ENCODE results near the gene GNAI2. TPM values are rescaled to one million over a fixed set of nuclear protein-coding genes. Genes with fewer than 3 reads are reported as not detected.

GNAI2 gene
- total RNA-seq, 1 donor from 2014 or later, result 281 TPM

GRCh38 chr3:50221411-50222168, 14.4 kb upstream of the GNAI2 start:
- ATAC-seq (ENCODE audit: low read depth) (no peak), DNase-seq (no peak)
- Mint-ChIP-seq H3K9me3 (no peaks in the 10 kb centered on the region), H3K27ac (no peak overlapping the region), H3K27me3 (peaks cover 11% of the 10 kb centered on the region), H3K36me3 (ENCODE audit: low read depth) (no peaks in the 10 kb centered on the region), H3K4me1 (peaks cover 5% of the 10 kb centered on the region), H3K4me3 (no peak overlapping the region)
- ChIA-PET POLR2A (no interaction called here), CTCF (no interaction called here)
- intact Hi-C loops (cut with micrococcal nuclease), result loop anchor here (10.0 kb wide), 1 partner anchor 393 kb away; the partner anchor contains the start of genes CISH and MAPKAPK3
- TF ChIP-seq, protein P1, sequence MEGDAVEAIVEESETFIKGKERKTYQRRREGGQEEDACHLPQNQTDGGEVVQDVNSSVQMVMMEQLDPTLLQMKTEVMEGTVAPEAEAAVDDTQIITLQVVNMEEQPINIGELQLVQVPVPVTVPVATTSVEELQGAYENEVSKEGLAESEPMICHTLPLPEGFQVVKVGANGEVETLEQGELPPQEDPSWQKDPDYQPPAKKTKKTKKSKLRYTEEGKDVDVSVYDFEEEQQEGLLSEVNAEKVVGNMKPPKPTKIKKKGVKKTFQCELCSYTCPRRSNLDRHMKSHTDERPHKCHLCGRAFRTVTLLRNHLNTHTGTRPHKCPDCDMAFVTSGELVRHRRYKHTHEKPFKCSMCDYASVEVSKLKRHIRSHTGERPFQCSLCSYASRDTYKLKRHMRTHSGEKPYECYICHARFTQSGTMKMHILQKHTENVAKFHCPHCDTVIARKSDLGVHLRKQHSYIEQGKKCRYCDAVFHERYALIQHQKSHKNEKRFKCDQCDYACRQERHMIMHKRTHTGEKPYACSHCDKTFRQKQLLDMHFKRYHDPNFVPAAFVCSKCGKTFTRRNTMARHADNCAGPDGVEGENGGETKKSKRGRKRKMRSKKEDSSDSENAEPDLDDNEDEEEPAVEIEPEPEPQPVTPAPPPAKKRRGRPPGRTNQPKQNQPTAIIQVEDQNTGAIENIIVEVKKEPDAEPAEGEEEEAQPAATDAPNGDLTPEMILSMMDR (IDR thresholded peaks at IDR 0.05), result no peak

DNA sequence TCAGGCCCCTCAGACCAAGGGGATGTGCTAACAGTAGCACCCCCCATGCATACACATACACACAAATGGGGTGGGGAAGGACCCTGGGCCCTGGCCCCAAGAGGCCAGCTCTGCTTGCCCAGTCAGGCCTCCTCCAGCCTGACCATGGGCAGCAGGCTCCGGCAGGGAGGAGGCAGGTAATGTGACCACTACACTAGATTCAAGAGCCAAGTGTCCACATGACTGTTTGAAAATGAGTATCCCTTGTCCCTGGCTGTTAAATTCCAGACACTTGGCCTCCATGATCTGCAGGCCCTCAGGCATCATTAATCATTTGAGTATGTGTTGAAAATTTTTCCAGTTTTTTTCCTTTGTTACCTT, 13.9 kb upstream of the GNAI2 start:
- Mint-ChIP-seq H3K27ac (no peak overlapping the region), H3K9me3 (no peaks in the 10 kb centered on the region), H3K36me3 (ENCODE audit: low read depth) (no peaks in the 10 kb centered on the region), H3K4me3 (no peak overlapping the region), H3K27me3 (peaks cover 11% of the 10 kb centered on the region), H3K4me1 (peaks cover 9% of the 10 kb centered on the region)
- ATAC-seq (ENCODE audit: low read depth) (no peak), DNase-seq (no peak)
- intact Hi-C loops (cut with micrococcal nuclease), result loop anchor here (10.0 kb wide), 1 partner anchor 393 kb away; the partner anchor contains the start of genes CISH and MAPKAPK3
- TF ChIP-seq, protein P1 (IDR thresholded peaks at IDR 0.05), result no peak
- ChIA-PET POLR2A (no interaction called here), CTCF (interaction anchor here (0.9 kb wide), 1 partner anchor 24 kb away, joined by 3 read pairs; no protein-coding TSS in a partner anchor)

- ATAC-seq (ENCODE audit: low read depth) (no peak), DNase-seq (no peak)
- Mint-ChIP-seq H3K9me3 (no peaks in the 10 kb centered on the region), H3K36me3 (ENCODE audit: low read depth) (no peaks in the 10 kb centered on the region), H3K4me3 (peak overlapping the region; percentile 19), H3K27ac (no peak overlapping the region), H3K4me1 (peaks cover 24% of the 10 kb centered on the region), H3K27me3 (peaks cover 5% of the 10 kb centered on the region)
- TF ChIP-seq, protein P1 (IDR thresholded peaks at IDR 0.05), result no peak
- ChIA-PET POLR2A (interaction anchor here (0.6 to 0.7 kb wide), 2 partner anchors 11 to 23 kb away, joined by 4 read pairs; partner anchors contain the start of gene GNAI2), CTCF (interaction anchor here (0.8 to 7.3 kb wide), 6 partner anchors 9 to 105 kb away, joined by 3 to 100 read pairs (median 5); partner anchors contain the start of genes GNAI2 and GNAT1)
- intact Hi-C loops (cut with micrococcal nuclease), result loop anchor here (10.0 kb wide), 1 partner anchor 390 kb away; the partner anchor contains the start of genes CISH and MAPKAPK3
Measured at GRCh38 chr3:50224639-50225038, 11.4 kb upstream of the GNAI2 start.

DNA sequence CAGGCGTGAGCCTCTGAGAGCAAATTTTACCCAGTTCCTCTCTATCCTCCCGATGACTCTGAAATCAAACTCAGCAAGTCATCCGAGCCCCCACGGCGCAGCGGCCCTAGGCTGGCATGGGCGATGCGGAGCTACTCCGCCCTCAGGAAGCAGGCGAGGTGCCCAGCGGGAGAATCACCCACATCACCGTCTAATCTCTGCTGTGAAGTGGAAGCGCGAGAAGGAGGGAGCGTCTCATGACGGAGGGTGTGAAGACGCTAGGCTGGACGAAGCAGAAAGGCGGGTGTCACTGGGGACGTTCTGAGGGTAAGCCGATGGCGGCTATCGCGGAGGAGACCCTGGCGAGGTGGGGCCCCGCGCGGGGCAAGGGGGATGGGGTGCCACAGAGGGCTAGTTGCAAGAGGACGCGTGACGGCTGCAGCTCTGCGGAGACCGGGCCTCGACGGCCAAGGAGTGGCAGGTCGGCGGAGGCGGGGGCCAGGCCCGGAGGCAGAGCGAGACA, 9.1 kb upstream of the GNAI2 start:
- POLR2A ChIA-PET, result interaction anchor here (0.7 to 6.3 kb wide), 11 partner anchors 10 to 1748 kb away, joined by 3 to 66 read pairs (median 6); partner anchors contain the start of genes ABHD14A, GNAI2, HEMK1 and IFRD2
- peaks cover 40% of the 10 kb centered on the region for H3K4me1 Mint-ChIP-seq
- H3K36me3 Mint-ChIP-seq (ENCODE audit: low read depth), result no peaks in the 10 kb centered on the region
- H3K27me3 Mint-ChIP-seq, result peaks cover 5% of the 10 kb centered on the region
- peak overlapping the region; percentile 88 for H3K27ac Mint-ChIP-seq
- ATAC-seq (ENCODE audit: low read depth) (peak; percentile 20), DNase-seq (peak; percentile 54)
- intact Hi-C loops (cut with micrococcal nuclease), result loop anchor here (1.0 to 10.0 kb wide), 11 partner anchors 11 to 524 kb away; partner anchors contain the start of genes CISH, HYAL3, IFRD2 and MAPKAPK3
- no peaks in the 10 kb centered on the region for H3K9me3 Mint-ChIP-seq
- TF ChIP-seq, protein P1 (IDR thresholded peaks at IDR 0.05), result no peak
- peak overlapping the region; percentile 94 for H3K4me3 Mint-ChIP-seq
- CTCF ChIA-PET, result interaction anchor here (0.7 to 8.1 kb wide), 10 partner anchors 13 to 71 kb away, joined by 3 to 104 read pairs (median 5); partner anchors contain the start of genes GNAI2 and GNAT1
